Thyroid gland (tissue), 4 donors: ENCODE data around the gene TNIK. TPM values are rescaled to one million over a fixed set of nuclear protein-coding genes. Genes with fewer than 3 reads are reported as not detected.

Experiments
- DNase-seq, 2 donors: peaks; one replicate each; pipeline ENCODE4 v3.0.0-alpha.2; 2019
- H3K27ac ChIP-seq, 3 donors: fragments of 200-600 bp; sonication (generic); 1 replicate in 2 of 3; 2 replicates in 1 of 3; pipeline ENCODE4 v1.5.1; 2016 to 2019; ENCODE audit warnings: mild to moderate bottlenecking in 1 of 3, moderate library complexity in 1 of 3
- H3K27me3 ChIP-seq: fragments of 200-600 bp; sonication (generic); one replicate; pipeline ENCODE4 v1.5.1; 2019
- H3K36me3 ChIP-seq, 2 donors: fragments of 200-600 bp; sonication (generic); one replicate each; pipeline ENCODE4 v1.5.1; 2016 to 2019
- H3K4me1 ChIP-seq, 2 donors: fragments of 200-600 bp; sonication (generic); one replicate each; pipeline ENCODE4 v1.5.1; 2017 to 2019
- H3K4me3 ChIP-seq, 3 donors: fragments of 200-600 bp; sonication (generic); replicated peaks in 1 of 3; 1 replicate in 2 of 3; 2 replicates in 1 of 3; pipeline ENCODE4 v1.5.1; 2016; ENCODE audit warnings: mild to moderate bottlenecking in 1 of 3
- H3K9me3 ChIP-seq: fragments of 200-600 bp; sonication (generic); one replicate; pipeline ENCODE4 v1.5.1; 2017
- POLR2A ChIP-seq, 2 donors: fragments of 450-650 bp; IDR thresholded peaks; one replicate each; pipeline ENCODE4 v1.6.1; 2017; ENCODE audit warnings: antibody characterized with exemption in 2 of 2, mild to moderate bottlenecking in 2 of 2, moderate library complexity in 1 of 2
- WGBS, 2 donors: methylation state at CpG; one replicate each; pipeline ENCODE4 v1.1.5; 2017; 5-methylcytosine and 5-hydroxymethylcytosine counted together
- intact Hi-C: fragments of 100-400 bp; cut with DNase I; formaldehyde crosslinking; loops from one replicate; pipeline ENCODE4 v1.15.1; 2023
- total RNA-seq, 4 donors: library from RNA; depleted of rRNA; stranded (reverse); fragments of >200 nt; gene quantifications; one replicate each; pipeline ENCODE4 v1.2.3, GENCODE V29; 2016
- TF ChIP-seq, protein P1 (sequence below), 6 experiments: fragments of 200-600 bp in 3 of 6; fragments of 450-650 bp in 3 of 6; sonication (generic) in 3 of 6; IDR thresholded peaks; one replicate each; pipeline ENCODE4 v1.5.1; 2016 to 2019; ENCODE audit warnings: antibody characterized with exemption in 6 of 6, mild to moderate bottlenecking in 2 of 6, inconsistent platforms in 1 of 6, moderate library complexity in 1 of 6

The TNIK gene
- total RNA-seq, 4 donors from 2014 or later: 29.7 to 84.1 (median 48.9) TPM

GRCh38 chr3:171339598-171339997 lies 120.6 kb downstream of the TNIK start:
- TF ChIP-seq, protein P1, sequence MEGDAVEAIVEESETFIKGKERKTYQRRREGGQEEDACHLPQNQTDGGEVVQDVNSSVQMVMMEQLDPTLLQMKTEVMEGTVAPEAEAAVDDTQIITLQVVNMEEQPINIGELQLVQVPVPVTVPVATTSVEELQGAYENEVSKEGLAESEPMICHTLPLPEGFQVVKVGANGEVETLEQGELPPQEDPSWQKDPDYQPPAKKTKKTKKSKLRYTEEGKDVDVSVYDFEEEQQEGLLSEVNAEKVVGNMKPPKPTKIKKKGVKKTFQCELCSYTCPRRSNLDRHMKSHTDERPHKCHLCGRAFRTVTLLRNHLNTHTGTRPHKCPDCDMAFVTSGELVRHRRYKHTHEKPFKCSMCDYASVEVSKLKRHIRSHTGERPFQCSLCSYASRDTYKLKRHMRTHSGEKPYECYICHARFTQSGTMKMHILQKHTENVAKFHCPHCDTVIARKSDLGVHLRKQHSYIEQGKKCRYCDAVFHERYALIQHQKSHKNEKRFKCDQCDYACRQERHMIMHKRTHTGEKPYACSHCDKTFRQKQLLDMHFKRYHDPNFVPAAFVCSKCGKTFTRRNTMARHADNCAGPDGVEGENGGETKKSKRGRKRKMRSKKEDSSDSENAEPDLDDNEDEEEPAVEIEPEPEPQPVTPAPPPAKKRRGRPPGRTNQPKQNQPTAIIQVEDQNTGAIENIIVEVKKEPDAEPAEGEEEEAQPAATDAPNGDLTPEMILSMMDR (IDR thresholded peaks at IDR 0.05): no peak
- TF ChIP-seq POLR2A (IDR thresholded peaks at IDR 0.05): no peak
- intact Hi-C loops: no loop called here
- H3K36me3 ChIP-seq: no peaks in the 10 kb centered on the region
- peaks cover 10 to 18% of the 10 kb centered on the region in 2 donors for H3K4me1 ChIP-seq
- peak; percentile 85 to 91 for DNase-seq
- no peak overlapping the region for H3K4me3 ChIP-seq
- no peaks in the 10 kb centered on the region for H3K27me3 ChIP-seq
- peak overlapping the region; percentile 21 to 43 (median 34) for H3K27ac ChIP-seq
- no peaks in the 10 kb centered on the region for H3K9me3 ChIP-seq
- 27 to 34% methylated on average over 4 of the region's 4 CpGs for WGBS, 2 donors

DNA sequence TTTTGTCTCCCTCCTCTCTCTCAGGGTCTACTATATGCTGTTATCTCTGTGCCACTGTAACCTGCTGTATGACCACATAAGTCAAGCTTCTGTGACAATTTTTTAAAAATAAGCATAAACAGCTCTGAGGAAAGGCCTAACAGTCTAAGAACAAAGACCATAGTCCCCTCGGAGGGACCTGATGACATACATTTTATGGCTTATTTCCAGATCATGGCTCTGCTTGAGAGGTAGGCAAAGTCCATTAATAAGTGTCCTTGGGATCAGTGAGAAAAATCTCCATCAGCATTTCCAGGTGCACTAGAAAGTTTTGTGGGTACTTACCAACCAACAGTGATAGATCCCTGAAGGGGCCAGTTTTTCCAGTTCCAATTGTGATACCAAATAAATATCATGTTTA lies 123.8 kb downstream of the TNIK start:
- Histone ChIP-seq H3K4me3 (no peak overlapping the region), H3K27me3 (no peaks in the 10 kb centered on the region), H3K4me1 (peaks cover 18 to 27% of the 10 kb centered on the region in 2 donors), H3K9me3 (no peaks in the 10 kb centered on the region), H3K36me3 (no peaks in the 10 kb centered on the region), H3K27ac (no peak overlapping the region)
- intact Hi-C loops: no loop called here
- no peak for TF ChIP-seq POLR2A (IDR thresholded peaks at IDR 0.05)
- TF ChIP-seq, protein P1 (IDR thresholded peaks at IDR 0.05): no peak
- no peak for DNase-seq
- 30 to 40% methylated on average over 1 of the region's 1 CpG for WGBS, 2 donors

GRCh38 chr3:171335559-171335958 lies 124.6 kb downstream of the TNIK start:
- peaks cover 18 to 23% of the 10 kb centered on the region in 2 donors for H3K4me1 ChIP-seq
- no peaks in the 10 kb centered on the region for H3K9me3 ChIP-seq
- no peak overlapping the region for H3K4me3 ChIP-seq
- no peak overlapping the region for H3K27ac ChIP-seq
- no peaks in the 10 kb centered on the region for H3K27me3 ChIP-seq
- no peaks in the 10 kb centered on the region for H3K36me3 ChIP-seq
- 97 to 99% methylated on average over 3 of the region's 3 CpGs for WGBS, 2 donors
- intact Hi-C loops: no loop called here
- TF ChIP-seq, protein P1 (IDR thresholded peaks at IDR 0.05): no peak
- TF ChIP-seq POLR2A (IDR thresholded peaks at IDR 0.05): no peak
- no peak for DNase-seq

DNA sequence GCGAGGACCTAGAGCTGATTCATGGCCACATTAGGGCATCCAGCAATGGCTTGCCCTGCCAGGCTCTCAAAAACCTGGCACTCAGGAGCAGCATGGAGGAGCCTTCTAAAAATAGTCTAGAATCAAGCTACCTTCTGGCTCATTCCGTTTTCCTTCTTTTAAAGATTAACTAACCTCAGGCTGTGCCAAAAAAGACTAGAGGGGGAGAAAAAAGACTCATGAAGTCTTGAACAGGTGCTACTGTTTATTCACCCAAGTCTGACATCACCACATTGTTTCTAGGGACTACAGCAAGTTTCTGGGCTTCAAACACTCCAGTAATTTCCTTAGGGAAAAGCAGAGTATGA lies 125.8 kb downstream of the TNIK start:
- intact Hi-C loops: no loop called here
- Histone ChIP-seq H3K27me3 (no peaks in the 10 kb centered on the region), H3K9me3 (no peaks in the 10 kb centered on the region), H3K4me1 (peaks cover 13 to 14% of the 10 kb centered on the region in 2 donors), H3K4me3 (no peak overlapping the region), H3K27ac (peak overlapping the region; percentile 31 to 57 (median 36)), H3K36me3 (no peaks in the 10 kb centered on the region)
- DNase-seq: peak; percentile 73 to 76
- TF ChIP-seq, protein P1 (IDR thresholded peaks at IDR 0.05): no peak
- no peak for TF ChIP-seq POLR2A (IDR thresholded peaks at IDR 0.05)
- 44 to 48% methylated on average over 2 of the region's 2 CpGs for WGBS, 2 donors

DNA sequence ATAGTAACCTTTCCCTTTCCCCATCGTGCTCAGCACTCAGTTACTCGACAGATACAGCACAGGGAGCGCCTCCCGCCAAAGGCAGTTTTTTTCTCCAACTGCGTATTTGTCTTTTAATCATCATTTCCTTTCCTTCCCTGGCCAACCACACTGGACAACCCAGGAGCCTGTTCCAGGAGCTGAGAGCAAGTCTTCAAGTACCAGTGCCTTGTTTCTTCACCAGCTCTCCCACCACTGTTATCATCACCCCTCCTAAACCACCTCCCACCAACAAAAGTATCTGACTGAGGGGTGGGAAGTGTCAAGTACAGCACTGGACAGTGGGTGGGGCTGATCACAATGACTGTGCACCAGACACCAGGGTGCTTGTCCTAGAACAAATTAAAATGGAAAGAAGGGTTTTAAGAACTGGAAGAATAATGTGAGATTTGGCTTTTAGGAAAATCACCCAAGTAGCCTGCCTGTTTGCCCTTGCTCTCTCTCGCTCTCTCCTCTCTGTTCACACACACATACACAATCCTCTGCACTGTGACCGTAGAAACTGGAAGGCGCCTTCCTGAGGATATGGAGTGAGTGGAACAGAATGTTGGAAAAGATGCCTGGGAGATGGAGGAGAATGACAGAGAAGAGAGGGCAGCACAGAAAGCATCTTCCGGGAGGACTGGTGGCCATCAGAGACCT lies 126.3 kb downstream of the TNIK start:
- no peaks in the 10 kb centered on the region for H3K36me3 ChIP-seq
- no peaks in the 10 kb centered on the region for H3K27me3 ChIP-seq
- DNase-seq: no peak
- no peaks in the 10 kb centered on the region for H3K9me3 ChIP-seq
- WGBS, 2 donors: 92 to 95% methylated on average over 9 of the region's 9 CpGs
- H3K27ac ChIP-seq: peak overlapping the region; percentile 31 to 57 (median 36)
- TF ChIP-seq POLR2A (IDR thresholded peaks at IDR 0.05): no peak
- TF ChIP-seq, protein P1 (IDR thresholded peaks at IDR 0.05): no peak
- peaks cover 8 to 9% of the 10 kb centered on the region in 2 donors for H3K4me1 ChIP-seq
- intact Hi-C loops: no loop called here
- H3K4me3 ChIP-seq: no peak overlapping the region
